SK-N-SH (cell line): ENCODE data around the gene GRK5. TPM values are rescaled to one million over a fixed set of nuclear protein-coding genes. Genes with fewer than 3 reads are reported as not detected.

ENCODE experiments used
- CTCF ChIA-PET: fragments of 300-600, 350-600 bp; formaldehyde crosslinking; extraction: SDS; loops from one replicate; lab custom pipeline; 2021; lab: Yijun Ruan, JAX
- POLR2A ChIA-PET: fragments of 350-600 bp; sonication (Branson Sonifier 250); formaldehyde crosslinking; extraction: SDS; loops from one replicate; lab custom pipeline; 2020; ENCODE audit warnings: antibody characterized with exemption, inconsistent platforms; lab: Yijun Ruan, JAX
- DNase-seq: peaks from one replicate; pipeline ENCODE4 v3.0.0; 2012
- H2AFZ ChIP-seq: fragments of 200-600 bp; sonication (generic); 2 replicates; pipeline ENCODE4 v1.8.1; 2016; ENCODE audit warnings: antibody characterized with exemption, mild to moderate bottlenecking, low read depth
- H3F3A ChIP-seq: fragments of 200-600 bp; sonication (generic); replicated peaks from 2 replicates; pipeline ENCODE3; 2016; ENCODE audit warnings: antibody characterized with exemption, mild to moderate bottlenecking; ENCODE audit not compliant: insufficient read depth
- H3K27ac ChIP-seq, 2 experiments: fragments of 200-500 bp in 1 of 2; fragments of 200-600 bp in 1 of 2; sonication (Bioruptor generic) in 1 of 2; sonication (generic), shearing (Covaris generic) in 1 of 2; 2 replicates each; pipeline versions ENCODE4 v1.5.1 to v1.6.1; 2014 to 2016; ENCODE audit warnings: low read depth in 2 of 2, inconsistent platforms in 1 of 2, low read length in 1 of 2, mild to moderate bottlenecking in 1 of 2, mixed read lengths in 1 of 2
- H3K27me3 ChIP-seq: fragments of 200-600 bp; sonication (generic), shearing (Covaris generic); 2 replicates; pipeline ENCODE4 v1.6.1; 2016; ENCODE audit warnings: mixed run types; ENCODE audit not compliant: insufficient read depth
- H3K36me3 ChIP-seq, 2 experiments: fragments of 200-500 bp in 1 of 2; fragments of 200-600 bp in 1 of 2; sonication (Bioruptor generic) in 1 of 2; sonication (generic) in 1 of 2; replicated peaks in 1 of 2; 2 replicates each; pipeline versions ENCODE3 to v1.5.1; 2014 to 2016; ENCODE audit warnings: low read length in 1 of 2, mild to moderate bottlenecking in 1 of 2; ENCODE audit not compliant: insufficient read depth in 2 of 2, control insufficient read depth in 1 of 2
- H3K4me1 ChIP-seq, 2 experiments: fragments of 200-500 bp in 1 of 2; fragments of 200-600 bp in 1 of 2; sonication (Bioruptor generic) in 1 of 2; sonication (generic), shearing (Covaris generic) in 1 of 2; 2 replicates each; pipeline versions ENCODE4 v1.5.1 to v1.6.1; 2014 to 2016; ENCODE audit warnings: low read depth in 1 of 2, low read length in 1 of 2, mixed run types in 1 of 2; ENCODE audit not compliant: insufficient read depth in 2 of 2, control insufficient read depth in 1 of 2
- H3K4me2 ChIP-seq: fragments of 200-600 bp; sonication (generic), shearing (Covaris generic); 2 replicates; pipeline ENCODE4 v1.6.1; 2017; ENCODE audit warnings: mixed run types
- H3K4me3 ChIP-seq, 2 experiments: fragments of 200-500 bp in 1 of 2; fragments of 200-600 bp in 1 of 2; sonication (Bioruptor generic) in 1 of 2; sonication (generic), shearing (Covaris generic) in 1 of 2; 2 replicates each; pipeline versions ENCODE4 v1.5.1 to v1.8.1; 2014 to 2016; ENCODE audit warnings: low read depth in 2 of 2, inconsistent platforms in 1 of 2, low read length in 1 of 2, mild to moderate bottlenecking in 1 of 2, mixed read lengths in 1 of 2, moderate library complexity in 1 of 2
- H3K79me2 ChIP-seq: fragments of 200-600 bp; sonication (generic); 2 replicates; pipeline ENCODE4 v1.8.1; 2017; ENCODE audit warnings: mild to moderate bottlenecking; ENCODE audit not compliant: insufficient read depth
- H3K9ac ChIP-seq: fragments of 200-600 bp; sonication (generic); 2 replicates; pipeline ENCODE4 v1.6.1; 2017; ENCODE audit warnings: mixed run types
- H3K9me2 ChIP-seq: fragments of 200-600 bp; sonication (generic); 2 replicates; pipeline ENCODE4 v1.6.1; 2017; ENCODE audit warnings: mixed run types
- H3K9me3 ChIP-seq: fragments of 200-600 bp; sonication (generic); 2 replicates; pipeline ENCODE4 v1.6.1; 2017; ENCODE audit warnings: mixed run types, mild to moderate bottlenecking, moderate library complexity
- H4K20me1 ChIP-seq: fragments of 200-600 bp; sonication (generic); 2 replicates; pipeline ENCODE4 v1.6.1; 2017; ENCODE audit warnings: mild to moderate bottlenecking, mixed run types; ENCODE audit not compliant: insufficient read depth
- CHD2 ChIP-seq: fragments of 150-350 bp; IDR thresholded peaks from 2 replicates; pipeline ENCODE4 v1.6.1; 2018; ENCODE audit warnings: low read length; ENCODE audit not compliant: partially characterized antibody
- CTCF ChIP-seq: fragments of 200-600 bp; sonication (generic); IDR thresholded peaks from 2 replicates; pipeline ENCODE4 v1.6.1; 2017; ENCODE audit warnings: antibody characterized with exemption, mild to moderate bottlenecking, moderate library complexity
- FOSL2 ChIP-seq: IDR thresholded peaks from 2 replicates; pipeline ENCODE4 v1.4.0; 2012; ENCODE audit warnings: low read depth, mild to moderate bottlenecking, moderate library complexity, borderline replicate concordance
- FOXM1 ChIP-seq: IDR thresholded peaks from 2 replicates; pipeline ENCODE4 v1.4.0; 2012; ENCODE audit warnings: low read depth, mild to moderate bottlenecking
- GATA2 ChIP-seq: sonication (generic); formaldehyde crosslinking; IDR thresholded peaks from 2 replicates; pipeline ENCODE4 v1.5.0; 2020; ENCODE audit warnings: mild to moderate bottlenecking, missing genetic modification reagents
- IRF3 ChIP-seq: fragments of 150-350 bp; IDR thresholded peaks from 2 replicates; pipeline ENCODE4 v1.6.1; 2016; ENCODE audit warnings: mild to moderate bottlenecking, low read depth, low read length
- NFIC ChIP-seq: IDR thresholded peaks from 2 replicates; pipeline ENCODE4 v1.4.0; 2012; ENCODE audit warnings: borderline replicate concordance
- POLR2AphosphoS5 ChIP-seq: IDR thresholded peaks from 2 replicates; pipeline ENCODE4 v1.6.1; 2012; ENCODE audit warnings: low read depth, low read length
- RAD21 ChIP-seq: IDR thresholded peaks from 2 replicates; pipeline ENCODE4 v1.6.1; 2012; ENCODE audit warnings: mild to moderate bottlenecking, low read length
- RCOR1 ChIP-seq: fragments of 150-350 bp; IDR thresholded peaks from 2 replicates; pipeline ENCODE4 v1.6.1; 2017; ENCODE audit warnings: antibody characterized with exemption, low read length
- SMC3 ChIP-seq: IDR thresholded peaks from 2 replicates; pipeline ENCODE4 v1.6.1; 2012; ENCODE audit warnings: low read depth, low read length, improper control_type of control experiment
- TCF12 ChIP-seq: IDR thresholded peaks from 2 replicates; pipeline ENCODE4 v1.4.0; 2012
- USF1 ChIP-seq: IDR thresholded peaks from 2 replicates; pipeline ENCODE4 v1.4.0; 2012; ENCODE audit warnings: low read depth, borderline replicate concordance
- YY1 ChIP-seq: IDR thresholded peaks from 2 replicates; pipeline ENCODE4 v1.4.0; 2012; ENCODE audit warnings: low read depth, mild to moderate bottlenecking
- WGBS: methylation state at CpG from one replicate; pipeline ENCODE4 v1.1.6; 2017; ENCODE audit warnings: low lambda C conversion rate; 5-methylcytosine and 5-hydroxymethylcytosine counted together
- polyA plus RNA-seq, 3 experiments: library from polyadenylated mRNA; depleted of rRNA; stranded (reverse); fragments of >200 nt; gene quantifications; 2 replicates each; pipeline ENCODE4 v1.2.3, GENCODE V29; 2012

GRK5 gene
- polyA plus RNA-seq, 1 of the 3 experiments (the other 2 are of a cell fraction), result 12.1 TPM

- H3K27me3 ChIP-seq, result no peaks in the 10 kb centered on the region
- no peak overlapping the region for H3K4me2 ChIP-seq
- H3K4me3 ChIP-seq, result no peak overlapping the region
- H3F3A ChIP-seq, result peaks cover 11% of the 10 kb centered on the region
- H2AFZ ChIP-seq, result no peak overlapping the region
- H3K79me2 ChIP-seq, result no peaks in the 10 kb centered on the region
- no peaks in the 10 kb centered on the region for H3K9me2 ChIP-seq
- ChIA-PET CTCF (interaction anchor here (0.5 to 15.4 kb wide), 66 partner anchors 7 to 632 kb away, joined by 3 to 505 read pairs (median 5); partner anchors contain the start of genes GRK5, PRDX3 and RGS10), POLR2A (interaction anchor here (0.8 to 1.0 kb wide), 2 partner anchors 20 to 246 kb away, joined by 3 to 4 read pairs; no protein-coding TSS in a partner anchor)
- H3K4me1 ChIP-seq, result peaks cover 0 to 9% of the 10 kb centered on the region in 2 experiments; a peak in 2 of 4 replicates
- H3K27ac ChIP-seq, result no peak overlapping the region
- H3K9me3 ChIP-seq, result no peaks in the 10 kb centered on the region
- TF ChIP-seq TCF12, result no peak
- TF ChIP-seq GATA2 (CRISPR knock-in tag), result no peak
- peak; percentile 98 for TF ChIP-seq RAD21
- peak; percentile 33 for TF ChIP-seq CHD2
- peak; percentile 92 for TF ChIP-seq SMC3
- TF ChIP-seq CTCF, result peak; percentile 74
- TF ChIP-seq USF1, result no peak
- no peaks in the 10 kb centered on the region for H4K20me1 ChIP-seq
- 48% methylated on average over 9 of the region's 9 CpGs for WGBS
- peak; percentile 78 for DNase-seq
- H3K36me3 ChIP-seq, result no peaks in the 10 kb centered on the region
- H3K9ac ChIP-seq, result no peak overlapping the region
These were observed 8.0 kb upstream of the GRK5 start for GRCh38 chr10:119199231-119199992.

- no peak overlapping the region for H3K27ac ChIP-seq
- no peak overlapping the region for H3K4me3 ChIP-seq
- H3F3A ChIP-seq, result peaks cover 11% of the 10 kb centered on the region
- H3K9ac ChIP-seq, result no peak overlapping the region
- 79% methylated on average over 1 of the region's 1 CpG for WGBS
- no peak overlapping the region for H2AFZ ChIP-seq
- DNase-seq, result no peak
- no peaks in the 10 kb centered on the region for H3K79me2 ChIP-seq
- no peak for TF ChIP-seq TCF12
- no peak for TF ChIP-seq NFIC
- no peak for TF ChIP-seq FOSL2
- no peak for TF ChIP-seq RAD21
- TF ChIP-seq IRF3, result no peak
- no peak for TF ChIP-seq POLR2AphosphoS5
- no peak for TF ChIP-seq FOXM1
- no peak for TF ChIP-seq YY1
- no peak for TF ChIP-seq RCOR1
- H3K9me2 ChIP-seq, result no peaks in the 10 kb centered on the region
- H4K20me1 ChIP-seq, result no peaks in the 10 kb centered on the region
- H3K9me3 ChIP-seq, result no peaks in the 10 kb centered on the region
- no peak overlapping the region for H3K4me2 ChIP-seq
- POLR2A ChIA-PET, result no interaction called here
- H3K36me3 ChIP-seq, result no peaks in the 10 kb centered on the region
- peaks cover 3 to 9% of the 10 kb centered on the region in 2 experiments; a peak in 2 of 4 replicates for H3K4me1 ChIP-seq
- CTCF ChIA-PET, result interaction anchor here (1.1 to 15.4 kb wide), 6 partner anchors 8 to 341 kb away, joined by 4 to 505 read pairs (median 35); partner anchors contain the start of gene RGS10
- no peaks in the 10 kb centered on the region for H3K27me3 ChIP-seq
These were observed 6.1 kb upstream of the GRK5 start for GRCh38 chr10:119201233-119201632.
